ENCODE measurements around the gene CCL18.
"Not testable (repeated sequence)": the region's sequence is repeated elsewhere in the genome, so short reads cannot be mapped to it uniquely, and the experiment has no call there.

The CCL18 gene

DNA sequence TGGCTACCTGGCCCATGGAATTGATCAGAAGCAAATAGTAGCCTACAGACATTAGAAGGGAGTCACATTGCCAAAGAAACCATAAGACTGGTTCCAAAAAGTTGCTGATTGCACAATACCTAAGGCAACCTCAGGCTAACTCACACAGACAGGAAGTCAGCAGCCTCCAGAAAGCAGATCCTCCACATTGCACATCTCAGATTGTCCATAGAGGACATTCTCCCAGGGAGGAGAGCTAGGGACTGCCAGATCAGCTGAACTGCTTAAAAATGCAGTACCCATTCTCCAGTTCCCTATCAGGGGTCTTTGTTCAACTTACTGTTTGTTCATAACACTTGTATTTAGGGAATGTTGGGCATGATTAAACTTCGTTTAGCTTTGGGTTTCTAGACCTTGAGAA, 21.7 kb downstream of the CCL18 start:
- CTCF ChIA-PET, result interaction anchor here (0.8 kb wide), 1 partner anchor 13 kb away, joined by 6 read pairs; no protein-coding TSS in a partner anchor
- DNase-seq (ENCODE audit: extremely low spot score), result no peak
- TF ChIP-seq SUZ12 (IDR thresholded peaks at IDR 0.05), result no peak
- no peak for TF ChIP-seq BHLHE40 (IDR thresholded peaks at IDR 0.05; ENCODE audit: borderline replicate concordance)
- no peak for TF ChIP-seq TARDBP (IDR thresholded peaks at IDR 0.05)
- TF ChIP-seq ELF4 (IDR thresholded peaks at IDR 0.05), result no peak
- no peak for TF ChIP-seq ZNF384 (IDR thresholded peaks at IDR 0.05)
- TF ChIP-seq, protein P1, sequence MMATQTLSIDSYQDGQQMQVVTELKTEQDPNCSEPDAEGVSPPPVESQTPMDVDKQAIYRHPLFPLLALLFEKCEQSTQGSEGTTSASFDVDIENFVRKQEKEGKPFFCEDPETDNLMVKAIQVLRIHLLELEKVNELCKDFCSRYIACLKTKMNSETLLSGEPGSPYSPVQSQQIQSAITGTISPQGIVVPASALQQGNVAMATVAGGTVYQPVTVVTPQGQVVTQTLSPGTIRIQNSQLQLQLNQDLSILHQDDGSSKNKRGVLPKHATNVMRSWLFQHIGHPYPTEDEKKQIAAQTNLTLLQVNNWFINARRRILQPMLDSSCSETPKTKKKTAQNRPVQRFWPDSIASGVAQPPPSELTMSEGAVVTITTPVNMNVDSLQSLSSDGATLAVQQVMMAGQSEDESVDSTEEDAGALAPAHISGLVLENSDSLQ (IDR thresholded peaks at IDR 0.05), result no peak
- no peak for TF ChIP-seq FOXM1 (IDR thresholded peaks at IDR 0.05; ENCODE audit: borderline replicate concordance)
- TF ChIP-seq HDGF (IDR thresholded peaks at IDR 0.05; ENCODE audit: borderline replicate concordance), result no peak
- TF ChIP-seq LEF1 (IDR thresholded peaks at IDR 0.05; ENCODE audit: borderline replicate concordance), result no peak
- no peak for TF ChIP-seq SP1 (IDR thresholded peaks at IDR 0.05)
- TF ChIP-seq L3MBTL2 (conservative IDR thresholded peaks at IDR 0.05), result no peak
- TF ChIP-seq FOXA1 (IDR thresholded peaks at IDR 0.05), result no peak
- TF ChIP-seq CTBP1 (IDR thresholded peaks at IDR 0.05; ENCODE audit: borderline replicate concordance), result no peak
- no peak for TF ChIP-seq FOXK2 (IDR thresholded peaks at IDR 0.05)
- TF ChIP-seq NFRKB (IDR thresholded peaks at IDR 0.05), result no peak
- no peak for TF ChIP-seq ARNT (IDR thresholded peaks at IDR 0.05)

DNA sequence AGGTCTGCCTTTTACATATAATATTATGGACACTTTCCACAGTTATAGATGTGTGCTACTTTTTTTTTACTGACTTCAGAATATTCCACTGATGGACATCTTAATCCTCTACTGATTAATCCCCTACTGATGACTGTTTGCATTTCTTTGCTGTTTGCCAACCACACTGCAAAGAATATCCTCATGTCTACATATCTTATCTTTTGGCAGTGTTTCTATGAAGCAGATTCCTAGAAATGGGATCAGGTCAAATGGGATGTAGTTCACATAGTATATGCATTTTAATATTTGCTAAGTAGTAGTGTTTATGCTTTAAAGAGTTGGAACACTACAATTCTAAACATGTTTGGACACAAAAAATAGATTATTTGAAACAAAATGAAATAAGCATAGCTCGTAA, 22.7 kb downstream of the CCL18 start:
- ChIA-PET CTCF (interaction anchor here (0.8 kb wide), 1 partner anchor 14 kb away, joined by 6 read pairs; no protein-coding TSS in a partner anchor), POLR2A (no interaction called here)
- no peak for DNase-seq (ENCODE audit: extremely low spot score)
- TF ChIP-seq NFRKB (IDR thresholded peaks at IDR 0.05), result no peak
- no peak for TF ChIP-seq LEF1 (IDR thresholded peaks at IDR 0.05; ENCODE audit: borderline replicate concordance)
- no peak for TF ChIP-seq FOXK2 (IDR thresholded peaks at IDR 0.05)
- TF ChIP-seq TARDBP (IDR thresholded peaks at IDR 0.05), result no peak
- TF ChIP-seq, protein P1 (IDR thresholded peaks at IDR 0.05), result no peak
- TF ChIP-seq SUZ12 (IDR thresholded peaks at IDR 0.05), result no peak
- no peak for TF ChIP-seq BHLHE40 (IDR thresholded peaks at IDR 0.05; ENCODE audit: borderline replicate concordance)
- no peak for TF ChIP-seq HDGF (IDR thresholded peaks at IDR 0.05; ENCODE audit: borderline replicate concordance)
- TF ChIP-seq L3MBTL2 (conservative IDR thresholded peaks at IDR 0.05), result no peak
- no peak for TF ChIP-seq SP1 (IDR thresholded peaks at IDR 0.05)
- no peak for TF ChIP-seq ARNT (IDR thresholded peaks at IDR 0.05)

More for the DNA sequence above, 21.7 kb downstream of the CCL18 start:
- POLR2A ChIA-PET, result no interaction called here

DNA sequence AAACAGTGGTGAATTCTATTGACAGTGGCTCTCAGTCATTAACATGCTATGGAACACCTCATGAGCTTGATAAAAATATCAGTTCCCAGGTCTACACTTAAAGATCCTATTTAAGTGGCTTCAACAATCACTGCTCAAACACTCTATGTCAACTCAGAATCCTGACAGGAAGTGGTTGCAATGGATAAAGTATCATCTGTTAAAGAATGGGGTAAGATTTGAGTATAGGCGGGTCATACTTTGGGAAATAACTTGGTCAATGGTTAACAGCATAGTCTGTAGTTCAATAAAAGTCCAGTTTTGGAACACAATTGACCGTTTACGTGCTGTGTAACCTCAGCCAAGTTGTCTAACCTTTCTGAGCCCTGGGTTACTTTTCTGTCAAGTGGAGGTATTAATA, 23.4 kb downstream of the CCL18 start:
- DNase-seq (ENCODE audit: extremely low spot score); POLR2A ChIA-PET; CTCF ChIA-PET: not testable (repeated sequence)

DNA sequence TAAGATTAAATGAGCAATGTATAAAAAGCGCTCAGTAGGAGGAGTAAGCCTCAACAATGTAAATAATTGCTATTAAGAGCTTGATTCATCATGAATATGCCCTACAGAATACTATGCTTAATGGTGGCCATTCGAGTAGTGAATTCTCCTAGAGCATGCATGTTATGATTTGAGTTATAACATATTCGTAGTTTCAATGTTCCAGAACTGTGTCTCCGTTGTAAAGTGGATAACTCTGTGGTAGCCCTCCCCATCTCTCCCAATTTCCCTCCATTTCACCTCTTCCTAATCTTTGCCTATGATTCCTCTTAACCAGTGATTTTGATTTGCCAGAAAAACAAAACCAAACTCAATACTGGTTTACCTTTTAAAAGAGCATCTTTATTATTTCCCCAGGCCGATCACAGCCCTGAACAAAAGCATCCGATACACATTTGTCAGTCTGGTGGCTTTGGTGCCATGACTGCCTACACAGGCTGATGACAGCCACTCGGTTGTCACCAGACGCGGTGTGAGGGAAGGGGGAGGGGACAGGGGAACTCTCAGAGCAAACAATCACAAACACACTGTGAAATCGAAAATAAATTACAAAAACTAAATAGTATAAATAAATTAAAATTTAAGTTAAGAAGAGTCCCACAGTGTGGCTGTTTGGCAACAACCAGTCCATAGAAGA, 24.0 kb downstream of the CCL18 start:
- DNase-seq (ENCODE audit: extremely low spot score); POLR2A ChIA-PET: not testable (repeated sequence)
- CTCF ChIA-PET, result interaction anchor here (1.0 kb wide), 1 partner anchor 119 kb away, joined by 3 read pairs; no protein-coding TSS in a partner anchor

DNA sequence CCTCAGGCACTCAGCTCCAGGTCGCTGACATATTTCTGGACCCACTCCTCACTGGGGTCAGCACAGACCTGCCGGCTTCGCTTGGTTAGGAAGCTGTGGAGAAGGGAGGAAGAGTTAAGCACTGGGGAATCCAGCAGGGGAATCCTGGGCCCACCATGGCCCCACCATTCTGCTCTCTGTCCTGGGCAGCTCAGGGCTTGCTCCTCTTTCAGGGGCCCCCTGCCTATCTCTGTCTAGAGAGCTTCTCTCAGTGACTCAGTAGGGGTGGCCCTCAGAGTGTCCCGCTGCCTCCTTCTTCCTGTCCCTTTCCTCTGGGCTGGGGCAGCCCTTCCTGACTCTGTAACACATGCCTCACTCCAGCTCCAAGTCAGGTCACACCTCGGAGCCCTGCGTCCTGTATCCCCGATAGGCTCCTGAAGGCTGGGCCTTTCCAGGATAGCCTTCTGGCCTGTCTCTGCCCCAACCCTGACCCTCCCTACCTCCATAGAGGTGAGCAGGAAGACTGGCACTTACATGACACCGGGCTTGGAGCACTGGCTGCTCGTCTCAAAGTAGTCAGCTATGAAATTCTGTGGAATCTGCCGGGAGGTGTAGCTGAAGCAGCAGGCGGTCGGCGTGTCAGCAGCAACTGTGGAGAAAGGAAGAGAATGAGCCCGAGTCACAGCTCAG, 24.7 kb downstream of the CCL18 start:
- POLR2A ChIA-PET, result no interaction called here
- DNase-seq (ENCODE audit: extremely low spot score), result no peak
- TF ChIP-seq LEF1 (IDR thresholded peaks at IDR 0.05; ENCODE audit: borderline replicate concordance) (no peak), ZNF384 (IDR thresholded peaks at IDR 0.05) (no peak), L3MBTL2 (conservative IDR thresholded peaks at IDR 0.05) (no peak), NFRKB (IDR thresholded peaks at IDR 0.05) (no peak), HDGF (IDR thresholded peaks at IDR 0.05; ENCODE audit: borderline replicate concordance) (no peak), FOXA1 (IDR thresholded peaks at IDR 0.05) (no peak), CTBP1 (IDR thresholded peaks at IDR 0.05; ENCODE audit: borderline replicate concordance) (no peak), ELF4 (IDR thresholded peaks at IDR 0.05) (no peak), ARNT (IDR thresholded peaks at IDR 0.05) (no peak), SP1 (IDR thresholded peaks at IDR 0.05) (no peak), BHLHE40 (IDR thresholded peaks at IDR 0.05; ENCODE audit: borderline replicate concordance) (no peak), FOXM1 (IDR thresholded peaks at IDR 0.05; ENCODE audit: borderline replicate concordance) (no peak), SUZ12 (IDR thresholded peaks at IDR 0.05) (no peak), FOXK2 (IDR thresholded peaks at IDR 0.05) (no peak), TARDBP (IDR thresholded peaks at IDR 0.05) (no peak)
- TF ChIP-seq, protein P1 (IDR thresholded peaks at IDR 0.05), result no peak
- CTCF ChIA-PET, result interaction anchor here (0.6 to 1.0 kb wide), 2 partner anchors 28 to 119 kb away, joined by 3 read pairs; no protein-coding TSS in a partner anchor

DNA sequence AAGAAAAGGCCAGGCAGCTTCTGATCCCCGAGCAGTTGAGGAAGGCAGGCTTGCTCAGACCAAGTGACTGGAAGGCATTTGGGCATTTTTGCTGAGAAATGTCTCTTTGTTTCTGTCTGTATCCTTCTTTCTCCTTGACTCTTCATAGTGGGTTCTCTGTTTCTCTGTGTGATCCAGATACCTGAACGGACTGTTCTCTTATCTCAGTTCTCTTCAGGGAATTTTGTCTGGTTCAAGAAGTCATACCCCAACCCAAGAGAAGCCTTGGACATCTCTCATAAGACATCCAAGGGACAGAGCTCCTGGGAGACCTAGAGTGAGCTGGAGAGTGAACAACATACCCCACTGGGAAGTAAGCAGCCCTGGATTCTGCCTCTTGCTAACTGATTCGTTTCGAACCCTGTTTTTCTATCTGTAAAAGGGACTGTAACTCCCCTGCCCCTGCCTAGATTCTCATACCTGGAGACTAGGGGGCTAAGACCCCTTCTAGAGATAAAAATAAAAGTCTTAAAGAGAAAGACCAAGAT, 25.3 kb downstream of the CCL18 start:
- no peak for DNase-seq (ENCODE audit: extremely low spot score)
- TF ChIP-seq BHLHE40 (IDR thresholded peaks at IDR 0.05; ENCODE audit: borderline replicate concordance), result no peak
- no peak for TF ChIP-seq NFRKB (IDR thresholded peaks at IDR 0.05)
- no peak for TF ChIP-seq HDGF (IDR thresholded peaks at IDR 0.05; ENCODE audit: borderline replicate concordance)
- no peak for TF ChIP-seq ARNT (IDR thresholded peaks at IDR 0.05)
- TF ChIP-seq ELF4 (IDR thresholded peaks at IDR 0.05), result no peak
- no peak for TF ChIP-seq ZNF384 (IDR thresholded peaks at IDR 0.05)
- TF ChIP-seq TARDBP (IDR thresholded peaks at IDR 0.05), result no peak
- no peak for TF ChIP-seq CTBP1 (IDR thresholded peaks at IDR 0.05; ENCODE audit: borderline replicate concordance)
- ChIA-PET CTCF (interaction anchor here (0.8 to 1.0 kb wide), 2 partner anchors 120 kb away, joined by 3 read pairs; no protein-coding TSS in a partner anchor), POLR2A (no interaction called here)

All from HEK293T (cell line).